HEK293T (cell line): ENCODE data around the gene KRTAP4-11.

Source experiments
- BHLHE40 ChIP-seq: fragments of 450-650 bp; IDR thresholded peaks from 2 replicates; pipeline ENCODE4 v1.6.1; 2016; ENCODE audit warnings: mild to moderate bottlenecking, moderate library complexity, borderline replicate concordance
- FOXA1 ChIP-seq: fragments of 450-650 bp; IDR thresholded peaks from 2 replicates; pipeline ENCODE4 v1.6.1; 2016; ENCODE audit warnings: mild to moderate bottlenecking
- FOXM1 ChIP-seq: fragments of 450-650 bp; IDR thresholded peaks from 2 replicates; pipeline ENCODE4 v1.6.1; 2017; ENCODE audit warnings: mild to moderate bottlenecking, borderline replicate concordance
- HDGF ChIP-seq: fragments of 450-650 bp; IDR thresholded peaks from 2 replicates; pipeline ENCODE4 v1.6.1; 2017; ENCODE audit warnings: antibody characterized with exemption, borderline replicate concordance

GRCh38 chr17:41125064-41125463 is 6.9 kb upstream of the KRTAP4-11 start:
- TF ChIP-seq FOXA1 (no peak), HDGF (no peak), BHLHE40 (no peak), FOXM1 (no peak)
